Activated T-cell treated with anti-CD3 and anti-CD28 coated beads for 4 hours (primary cell): ENCODE measurements around the gene GDF2.

Source experiments
- DNase-seq: peaks from one replicate; pipeline ENCODE4 v3.0.0-alpha.2; 2020

Gene GDF2

DNA sequence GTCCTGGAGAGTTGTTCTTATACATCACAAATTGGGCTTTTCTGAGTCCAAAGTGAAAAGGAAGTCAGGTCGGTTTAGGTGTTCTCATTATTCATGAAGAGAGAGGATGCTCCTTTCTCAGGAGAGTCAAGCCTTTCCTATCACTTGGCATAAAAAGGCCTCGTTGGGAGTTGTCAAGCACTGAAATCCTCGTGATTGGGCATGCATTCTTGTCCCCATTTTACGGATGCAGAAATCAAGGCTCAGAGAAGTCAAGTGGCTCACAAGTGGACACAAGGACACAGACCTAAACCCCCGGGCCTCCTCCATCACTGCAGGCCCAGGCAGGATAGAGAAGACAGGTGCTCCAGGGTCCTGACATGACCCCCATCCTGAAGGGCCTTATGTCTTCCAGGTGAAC, 34.5 kb downstream of the GDF2 start:
- no peak for DNase-seq

DNA sequence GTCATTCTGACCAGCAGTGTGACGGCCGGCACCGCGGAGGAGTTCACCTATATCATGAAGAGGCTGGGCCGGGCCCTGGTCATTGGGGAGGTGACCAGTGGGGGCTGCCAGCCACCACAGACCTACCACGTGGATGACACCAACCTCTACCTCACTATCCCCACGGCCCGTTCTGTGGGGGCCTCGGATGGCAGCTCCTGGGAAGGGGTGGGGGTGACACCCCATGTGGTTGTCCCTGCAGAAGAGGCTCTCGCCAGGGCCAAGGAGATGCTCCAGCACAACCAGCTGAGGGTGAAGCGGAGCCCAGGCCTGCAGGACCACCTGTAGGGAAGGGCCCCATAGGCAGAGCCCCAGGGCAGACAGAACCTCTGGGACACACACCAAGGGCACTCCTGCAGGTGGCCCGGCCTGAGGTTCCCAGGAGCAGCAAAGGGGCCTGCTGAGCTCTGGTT, 34.9 kb downstream of the GDF2 start:
- DNase-seq: no peak

DNA sequence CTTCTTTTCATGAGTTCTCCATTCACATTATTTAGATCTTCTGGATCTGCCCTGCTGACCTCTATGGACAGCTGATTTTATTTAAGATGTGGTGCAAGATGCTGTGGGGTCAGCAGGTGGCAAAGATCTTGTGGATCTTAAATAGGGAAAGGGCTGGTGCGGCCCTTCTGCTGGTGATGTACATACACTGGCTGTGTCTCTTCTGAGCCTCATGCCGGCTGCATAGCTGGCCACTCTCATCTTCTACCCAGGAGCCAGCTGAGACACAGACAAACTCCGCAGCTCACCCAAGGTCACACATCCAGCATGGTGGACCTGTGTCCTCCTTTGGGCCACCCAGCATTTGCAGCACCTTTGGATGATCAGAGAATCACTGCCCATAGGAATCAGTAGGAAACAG, 35.7 kb downstream of the GDF2 start:
- DNase-seq: no peak

DNA sequence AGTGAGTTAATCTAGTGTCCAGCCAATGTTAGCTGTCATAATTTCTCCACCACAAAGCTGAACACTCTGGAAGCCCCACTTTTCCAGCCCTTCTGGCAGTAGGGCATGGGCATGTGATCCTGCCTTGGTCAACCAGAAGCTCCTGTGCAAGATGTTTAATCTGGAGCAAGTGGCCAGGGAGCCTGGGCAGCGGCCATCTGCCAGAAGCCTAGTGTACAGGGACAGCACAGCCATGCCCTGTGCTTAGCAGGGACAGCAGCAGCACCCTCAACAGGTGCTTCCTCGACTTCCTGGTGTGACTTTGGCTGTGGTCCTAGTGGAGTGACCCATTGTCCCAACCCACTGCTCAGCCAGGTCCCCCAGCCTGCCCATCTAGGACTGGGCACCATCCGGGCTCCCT, 36.2 kb downstream of the GDF2 start:
- no peak for DNase-seq

DNA sequence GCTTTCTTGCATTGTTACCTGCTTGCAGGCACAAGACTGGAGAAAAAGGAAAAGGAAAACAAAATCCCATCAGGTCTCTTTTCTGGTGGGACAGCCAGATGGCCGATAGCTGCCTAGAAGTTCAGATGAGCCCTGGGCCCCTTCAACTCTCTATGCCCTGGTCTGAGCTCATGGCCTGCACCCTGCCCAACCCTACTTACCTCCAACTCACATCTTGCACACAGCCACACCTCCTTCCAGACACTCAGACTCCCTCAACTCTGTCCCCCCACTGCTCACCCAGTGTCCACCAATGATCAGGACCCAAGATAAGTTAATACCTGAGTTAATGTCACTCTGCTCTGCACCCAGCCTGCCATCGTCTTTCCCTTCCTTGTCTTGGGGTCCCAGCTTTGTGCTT, 36.8 kb downstream of the GDF2 start:
- DNase-seq: no peak

DNA sequence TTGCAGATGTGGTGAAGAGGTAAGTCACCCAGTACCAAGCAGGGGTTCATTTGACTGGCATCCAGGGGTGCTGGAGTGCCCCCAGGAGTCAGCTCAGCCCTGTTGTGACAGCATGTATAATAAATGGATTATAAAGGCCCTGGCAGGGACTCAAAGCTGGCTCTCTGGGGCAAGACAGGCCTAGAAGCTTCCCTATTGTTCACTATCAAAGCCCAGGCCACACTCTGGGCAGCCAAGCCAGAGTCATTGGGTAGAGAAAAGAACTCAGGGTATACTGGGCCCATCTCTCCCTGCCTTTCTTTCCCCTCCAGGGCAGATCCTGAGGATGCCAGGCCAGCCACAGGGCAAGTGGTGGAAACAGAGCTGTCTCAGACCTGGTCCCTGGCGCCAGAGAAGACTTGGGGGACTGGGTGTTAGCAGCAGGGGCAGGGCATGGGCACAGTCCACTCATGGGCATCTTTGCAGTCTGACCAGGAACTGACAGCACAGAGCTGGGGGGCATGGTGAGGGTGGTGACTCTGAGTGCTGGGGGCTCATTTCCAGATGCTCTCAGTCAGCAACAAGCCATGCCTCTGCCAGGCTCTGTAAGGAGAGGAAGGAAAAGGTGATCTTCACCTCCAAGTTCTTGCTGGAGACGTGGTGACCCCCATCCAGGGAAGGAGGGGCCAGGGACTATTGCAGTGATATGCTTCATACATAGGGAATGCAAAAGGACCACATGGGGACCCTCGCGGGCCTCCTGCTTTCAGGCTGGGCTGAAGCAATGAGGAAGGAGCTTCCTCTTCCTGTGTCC, 37.6 kb downstream of the GDF2 start:
- DNase-seq: no peak

DNA sequence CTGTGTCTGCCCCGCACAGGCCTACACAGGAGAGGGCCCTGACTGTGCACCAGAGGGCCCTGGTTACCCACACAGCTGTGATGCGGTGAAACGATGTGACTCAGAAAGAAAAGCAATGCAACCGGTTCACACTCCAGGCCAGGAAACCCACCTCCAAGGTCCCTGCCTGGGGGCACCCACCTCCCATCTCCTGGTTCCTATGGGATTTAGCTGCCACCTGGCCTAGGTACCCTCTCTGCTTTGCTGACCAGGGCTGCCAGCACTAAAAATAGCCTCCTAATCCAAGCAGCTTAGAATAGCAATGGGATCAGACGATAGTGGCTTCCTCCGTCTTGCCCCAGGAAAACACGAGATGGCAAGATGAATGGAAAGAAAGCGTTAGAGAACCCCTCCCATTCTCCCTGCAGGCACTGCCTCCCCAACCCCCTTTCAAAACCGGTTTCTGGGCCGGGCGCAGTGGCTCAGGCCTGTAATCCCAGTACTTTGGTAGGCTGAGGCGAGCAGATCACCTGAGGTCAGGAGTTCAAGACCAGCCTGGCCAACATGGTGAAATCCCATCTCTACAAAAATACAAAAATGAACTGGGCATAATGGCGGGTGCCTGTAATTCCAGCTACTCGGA, 38.3 kb downstream of the GDF2 start:
- no peak for DNase-seq

DNA sequence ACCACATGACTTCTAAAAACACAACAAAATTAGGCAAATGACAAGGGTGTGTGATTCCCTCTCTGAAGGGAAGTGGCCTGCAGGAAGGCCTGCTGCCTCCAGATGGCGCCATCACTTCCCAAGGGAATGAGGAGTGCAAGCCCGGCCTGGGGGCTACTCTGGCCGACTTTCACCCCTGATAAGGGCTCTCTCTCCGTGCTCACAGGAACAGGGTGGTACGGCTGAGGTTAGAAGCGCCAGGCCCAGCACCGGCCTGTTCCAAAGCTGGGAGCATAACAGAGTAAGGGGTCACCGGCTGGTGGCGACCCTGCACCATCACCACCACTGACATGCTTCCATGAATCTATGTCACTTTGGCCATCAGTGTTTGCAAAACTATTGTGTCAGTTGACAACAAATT, 39.0 kb downstream of the GDF2 start:
- no peak for DNase-seq

DNA sequence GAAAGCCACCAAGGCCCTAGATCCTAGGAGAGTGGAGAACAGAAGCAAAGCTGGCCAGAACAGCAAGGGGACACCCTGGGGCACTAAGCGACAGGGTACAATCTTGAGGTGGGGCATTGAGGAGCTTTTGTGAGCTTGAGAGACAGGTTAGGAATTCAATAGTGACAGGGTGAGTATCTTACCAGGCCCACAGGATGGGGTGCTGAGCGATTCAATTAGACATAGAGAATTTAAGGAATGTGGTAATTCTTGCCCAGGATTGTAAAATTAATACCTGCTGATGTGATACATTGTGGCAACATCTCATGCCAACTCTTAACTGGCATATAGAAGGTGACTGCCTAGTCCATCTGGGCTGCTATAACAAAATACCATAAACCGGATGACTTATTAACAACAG, 39.9 kb downstream of the GDF2 start:
- no peak for DNase-seq

DNA sequence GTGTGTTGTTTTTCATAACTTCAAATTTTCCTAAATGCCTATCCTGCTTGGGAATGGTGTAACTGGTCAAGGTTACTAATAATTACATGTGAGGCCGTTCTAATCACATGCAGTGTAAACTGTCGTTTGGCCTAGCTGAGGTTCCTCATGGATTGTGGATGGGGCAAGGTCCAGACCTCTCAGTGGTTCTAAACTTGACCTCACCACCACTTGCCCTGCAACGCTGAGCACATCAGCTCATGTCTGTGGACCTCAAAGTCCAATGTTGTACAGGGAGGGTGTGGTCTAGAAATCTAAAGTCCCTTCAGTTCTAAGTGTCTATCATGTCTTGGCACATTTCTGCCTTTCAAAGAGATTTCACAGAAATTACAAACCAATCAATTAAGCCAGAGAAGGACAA, 41.5 kb downstream of the GDF2 start:
- DNase-seq: no peak

DNA sequence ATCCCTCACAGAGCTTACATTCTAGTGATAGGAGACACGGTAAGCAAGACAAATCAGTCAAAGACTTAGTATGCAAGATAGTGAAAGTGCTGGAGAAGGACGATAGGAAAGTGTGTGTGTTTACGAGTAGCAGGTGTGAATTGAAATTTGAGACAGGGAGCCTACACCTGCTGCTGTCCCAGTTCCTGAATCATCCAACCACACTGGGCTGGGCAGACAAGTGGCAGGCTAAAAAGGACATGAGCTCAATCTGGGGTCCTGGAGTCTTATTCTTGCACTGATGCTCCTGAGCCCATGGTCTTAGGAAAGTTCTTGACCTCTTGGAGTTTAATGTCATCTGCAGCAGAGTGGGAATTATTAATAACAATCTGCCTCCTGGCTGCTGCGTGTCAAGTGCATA, 42.1 kb downstream of the GDF2 start:
- no peak for DNase-seq

DNA sequence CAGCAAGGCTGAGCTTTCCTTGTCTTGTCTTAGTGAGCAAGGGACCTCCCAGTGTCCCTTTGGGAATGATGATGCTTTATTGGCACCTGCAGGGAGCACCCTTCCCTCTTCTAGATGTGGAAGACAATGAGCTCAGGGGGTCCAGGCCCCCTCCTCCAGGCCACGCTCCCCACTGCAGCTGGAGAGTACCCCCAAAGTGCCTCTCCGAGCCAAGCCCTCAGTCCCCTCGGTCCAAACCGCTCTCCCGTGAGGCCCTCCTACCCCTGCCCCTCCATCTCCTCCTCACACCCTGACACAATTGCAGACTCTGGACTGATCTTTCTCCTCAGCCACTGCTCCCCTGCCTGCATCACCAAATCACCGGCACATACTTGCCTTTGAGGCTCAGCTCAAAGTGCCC, 42.7 kb downstream of the GDF2 start:
- DNase-seq: no peak

DNA sequence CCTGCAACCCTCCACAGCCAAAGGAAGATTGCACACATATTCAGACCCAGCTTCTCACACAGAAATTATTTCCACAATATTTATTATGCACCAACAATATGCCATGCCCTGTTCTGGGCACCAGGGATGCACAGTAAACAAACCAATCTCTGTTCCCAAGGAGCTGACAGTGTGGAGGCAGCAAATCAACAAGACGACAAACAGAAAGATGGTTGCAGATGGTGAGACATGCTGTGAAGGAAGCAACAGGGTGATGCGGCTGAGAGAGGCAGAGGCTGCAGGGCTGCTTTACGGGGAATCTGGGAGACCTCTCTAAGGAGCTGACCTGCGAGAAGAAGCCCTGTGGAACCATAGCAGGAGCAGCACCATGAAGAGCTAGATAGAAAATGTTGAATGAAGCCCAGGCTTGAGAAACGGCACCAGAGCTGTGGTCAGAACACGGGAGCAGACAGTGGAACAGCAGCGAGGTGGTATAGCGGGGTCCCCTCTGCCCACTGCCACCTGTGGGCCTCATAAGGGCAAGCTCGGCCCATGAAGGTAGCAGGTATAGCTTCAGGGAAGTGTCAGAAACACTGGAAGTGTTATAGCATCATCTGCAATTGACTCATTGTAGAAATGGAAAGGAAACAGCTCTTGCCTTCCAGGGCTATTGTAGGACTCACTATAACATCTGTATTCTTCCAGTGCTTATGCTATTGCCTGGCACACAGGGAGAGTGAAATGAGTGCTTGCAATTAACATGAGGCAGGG, 43.4 kb downstream of the GDF2 start:
- no peak for DNase-seq

DNA sequence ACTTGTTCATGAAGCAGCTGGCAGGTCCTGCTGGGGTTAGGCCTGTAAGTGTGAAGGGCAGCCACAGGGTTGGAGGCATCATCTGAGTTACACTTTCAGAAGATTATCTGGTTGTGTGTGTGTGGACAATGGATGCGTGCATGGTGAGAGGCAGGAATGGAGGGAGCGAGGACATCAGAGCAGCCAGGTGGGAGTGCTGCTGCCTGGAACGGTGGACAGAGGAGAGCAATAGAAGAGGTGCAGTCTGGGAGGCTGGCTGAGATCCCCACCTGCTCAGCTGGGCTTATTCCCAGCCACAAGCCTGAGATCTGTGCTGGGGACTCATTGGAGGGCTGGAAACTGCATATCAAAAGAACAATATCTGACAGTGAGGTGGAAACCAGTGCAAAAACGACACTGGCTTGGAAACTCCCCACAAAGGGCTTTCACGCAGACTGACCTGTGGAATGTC, 44.0 kb downstream of the GDF2 start:
- DNase-seq: no peak

DNA sequence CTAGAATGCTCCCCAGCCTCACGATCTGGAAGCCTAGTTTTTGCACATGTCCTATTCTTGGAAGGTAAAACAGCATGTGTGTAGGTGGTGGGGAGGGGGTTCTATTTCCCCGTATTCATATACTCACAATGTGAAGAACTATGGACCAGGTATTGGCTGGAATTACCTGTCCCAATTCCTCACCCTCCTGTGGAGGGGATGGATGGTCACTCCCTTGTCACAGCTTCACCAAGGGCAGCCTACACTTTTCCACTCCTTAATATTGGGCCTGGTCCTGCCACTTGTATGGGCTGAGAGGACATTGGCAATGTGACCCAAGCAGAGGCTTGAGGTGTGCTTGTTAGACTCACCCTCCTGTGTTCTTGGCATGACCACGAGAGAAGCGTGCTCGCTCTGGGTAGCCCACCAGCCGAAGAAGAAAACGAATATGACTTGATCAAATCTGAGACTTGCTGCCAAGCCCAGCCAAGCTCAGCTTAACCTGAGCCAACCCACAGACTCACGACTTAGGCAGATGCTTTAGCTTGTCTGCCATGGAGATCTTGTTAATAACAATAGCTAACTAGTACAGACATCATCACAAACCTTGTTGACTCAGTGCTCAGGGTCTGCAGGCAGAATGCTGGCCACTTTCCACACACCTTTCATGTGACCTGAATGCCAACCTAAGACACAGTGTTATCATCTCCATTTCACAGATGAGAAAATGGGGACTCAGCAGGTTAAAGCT, 44.6 kb downstream of the GDF2 start:
- DNase-seq: no peak

DNA sequence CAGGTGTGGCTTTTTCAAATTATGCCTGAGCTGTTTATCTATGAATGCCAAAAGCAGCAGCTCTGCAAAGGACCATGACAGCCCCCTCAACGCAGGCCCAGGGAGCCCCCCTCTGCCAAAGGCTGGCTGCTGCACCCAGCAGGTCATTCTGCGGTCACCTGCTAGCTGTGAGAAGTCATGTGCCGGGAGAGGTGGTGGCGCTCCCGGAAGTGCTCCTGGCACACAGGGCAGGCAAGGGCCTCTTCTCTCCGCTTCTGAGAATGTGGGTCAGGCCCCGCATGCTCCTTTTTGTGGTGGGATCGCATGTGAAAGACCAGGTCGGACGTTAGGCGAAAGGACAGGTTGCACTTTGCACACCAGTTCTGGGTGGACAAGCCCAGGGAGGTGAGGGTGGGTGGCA, 45.4 kb downstream of the GDF2 start:
- DNase-seq: no peak

DNA sequence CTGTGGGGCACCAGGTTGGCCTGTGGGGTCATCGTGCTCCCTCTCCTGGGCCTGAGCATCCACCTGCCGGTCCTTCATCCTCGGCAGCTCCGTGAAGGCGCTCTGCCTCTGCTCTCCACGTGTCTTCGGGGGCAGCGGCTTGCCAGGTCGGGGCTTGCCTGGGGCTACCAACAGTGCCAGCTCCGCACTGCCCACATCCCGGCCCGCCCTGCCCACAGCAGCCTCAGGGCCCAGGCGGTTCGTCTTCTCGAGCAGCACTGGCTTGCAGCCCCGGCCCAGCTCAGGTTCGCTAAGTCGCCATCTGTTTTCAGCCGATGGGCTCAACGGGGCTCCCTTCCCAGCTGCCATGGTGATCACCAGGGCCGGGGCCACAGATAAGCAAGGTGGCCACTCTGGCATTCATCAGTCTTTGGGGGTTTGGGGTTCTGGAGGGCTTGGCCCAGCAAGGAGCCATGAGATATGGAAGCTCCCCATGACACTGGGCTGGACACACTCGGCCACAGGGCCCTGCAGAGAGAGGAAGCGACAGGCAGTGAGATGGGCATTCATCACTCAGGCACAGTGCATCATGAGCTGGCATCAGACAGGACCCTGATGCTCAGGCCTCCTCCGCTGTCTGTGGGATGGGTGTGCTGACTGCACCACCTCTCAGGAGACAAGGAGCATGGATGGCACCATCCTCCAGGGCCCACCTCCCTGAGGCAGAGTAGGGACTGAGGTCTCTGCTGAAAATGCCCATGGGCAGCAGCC, 46.4 kb downstream of the GDF2 start:
- DNase-seq: no peak

DNA sequence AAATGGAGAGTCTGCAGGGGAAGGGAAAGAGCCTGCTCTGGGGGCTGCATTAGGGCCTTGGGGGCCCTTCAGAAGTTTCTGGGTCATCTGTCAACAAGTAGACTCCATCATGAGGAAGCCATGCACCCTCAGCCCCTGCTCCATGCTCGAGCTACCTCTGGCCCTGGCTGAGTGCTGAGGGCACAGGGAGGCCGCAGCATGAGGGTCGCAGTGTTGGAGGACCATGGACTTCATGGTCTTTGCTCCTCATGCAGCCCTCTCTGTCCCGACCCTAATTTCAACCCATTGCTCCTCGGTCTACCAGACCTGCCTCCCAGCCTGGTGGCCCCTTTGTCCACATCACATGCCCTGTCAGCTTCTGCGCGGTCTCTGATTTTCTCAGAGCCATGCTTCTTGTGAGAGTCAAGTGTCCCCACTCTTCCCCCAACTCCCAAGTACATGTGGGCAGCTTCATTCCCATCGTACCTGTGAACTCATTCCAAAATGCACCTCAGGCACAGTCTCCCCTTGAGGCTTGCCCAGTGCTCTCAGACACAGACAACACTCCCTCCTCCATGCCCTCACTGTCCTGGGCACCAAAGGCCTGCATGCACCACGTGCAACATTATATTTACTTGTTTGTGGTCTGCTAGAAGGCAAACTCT, 47.1 kb downstream of the GDF2 start:
- DNase-seq: no peak

DNA sequence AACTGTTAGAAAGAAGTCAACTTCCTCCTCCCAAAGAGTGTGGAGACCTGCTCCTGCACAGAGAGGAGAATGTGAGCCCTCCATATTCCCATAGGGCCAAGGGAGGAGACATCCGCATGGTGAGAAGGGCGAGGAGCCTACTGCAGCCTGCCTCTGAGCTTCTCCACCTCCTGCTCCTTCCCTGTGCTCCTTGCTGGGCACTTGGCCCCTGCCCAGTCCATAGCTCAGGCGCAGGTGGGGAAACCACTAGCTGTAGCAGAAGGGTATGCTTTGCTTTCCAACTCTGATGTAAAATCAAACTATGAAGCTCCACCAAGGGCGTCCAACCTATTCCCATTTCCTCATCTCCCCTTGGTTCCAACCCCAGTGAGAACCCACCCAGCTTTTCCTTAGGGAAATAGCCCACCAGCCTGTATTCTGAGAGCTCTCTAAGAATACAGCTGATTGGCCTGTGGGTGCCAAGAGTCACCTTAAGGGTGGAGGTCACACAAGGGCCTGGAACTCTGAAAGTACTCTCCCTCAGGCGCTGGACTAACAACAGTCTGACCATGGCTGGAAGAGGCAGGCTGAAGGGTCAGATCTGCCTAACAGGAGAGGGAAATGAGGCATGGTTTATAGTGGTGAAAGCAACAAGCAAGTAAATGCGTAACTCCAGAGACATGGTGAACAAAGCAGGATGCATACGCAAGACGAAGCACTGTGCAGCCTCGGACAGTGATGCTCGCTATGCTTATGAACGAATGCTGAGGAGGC, 47.9 kb downstream of the GDF2 start:
- DNase-seq: no peak

DNA sequence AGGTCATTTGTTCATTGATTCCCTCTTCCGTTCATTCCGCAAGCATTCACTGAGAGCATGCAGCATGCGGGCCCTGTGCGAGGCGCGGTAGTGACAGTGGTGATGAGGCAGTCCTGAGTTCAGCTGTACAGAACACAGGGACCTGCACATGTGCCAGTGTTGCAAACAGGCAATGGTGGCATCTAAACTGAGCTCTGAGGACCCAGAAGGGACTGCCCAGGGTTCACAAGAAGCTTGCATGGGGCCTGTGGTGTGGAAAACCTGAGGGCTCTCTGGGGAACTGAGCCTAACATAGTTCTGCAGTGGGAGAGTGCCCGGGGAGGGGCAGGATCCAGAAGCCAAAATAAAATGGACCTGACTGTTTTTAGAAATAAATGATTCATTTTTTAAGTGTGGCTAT, 48.6 kb downstream of the GDF2 start:
- DNase-seq: no peak
